GM19193 (cell line): ENCODE measurements around the gene NELFB.

Experiments
- POLR2A ChIP-seq: IDR thresholded peaks from 4 replicates; pipeline ENCODE4 v1.6.1; 2011; ENCODE audit not compliant: insufficient read depth, insufficient read length; ENCODE audit errors: extremely low read depth

NELFB gene

DNA sequence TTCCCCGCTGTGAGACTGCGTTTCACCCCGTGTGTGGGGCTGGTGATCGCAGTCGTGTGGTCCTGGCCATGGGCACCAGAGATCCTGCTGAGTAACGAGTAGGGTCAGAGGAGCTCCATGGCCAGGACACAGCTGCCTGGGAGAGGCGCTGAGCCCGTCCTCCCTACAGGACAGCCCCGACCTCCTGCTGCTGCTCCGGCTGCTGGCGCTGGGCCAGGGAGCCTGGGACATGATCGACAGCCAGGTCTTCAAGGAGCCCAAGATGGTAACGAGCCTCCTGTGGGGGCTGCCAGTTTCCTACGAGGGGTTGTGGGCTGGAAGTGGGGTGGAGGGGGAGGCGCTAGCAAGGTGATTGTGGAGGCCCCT is 11.0 kb downstream of the NELFB start:
- no peak for TF ChIP-seq POLR2A

DNA sequence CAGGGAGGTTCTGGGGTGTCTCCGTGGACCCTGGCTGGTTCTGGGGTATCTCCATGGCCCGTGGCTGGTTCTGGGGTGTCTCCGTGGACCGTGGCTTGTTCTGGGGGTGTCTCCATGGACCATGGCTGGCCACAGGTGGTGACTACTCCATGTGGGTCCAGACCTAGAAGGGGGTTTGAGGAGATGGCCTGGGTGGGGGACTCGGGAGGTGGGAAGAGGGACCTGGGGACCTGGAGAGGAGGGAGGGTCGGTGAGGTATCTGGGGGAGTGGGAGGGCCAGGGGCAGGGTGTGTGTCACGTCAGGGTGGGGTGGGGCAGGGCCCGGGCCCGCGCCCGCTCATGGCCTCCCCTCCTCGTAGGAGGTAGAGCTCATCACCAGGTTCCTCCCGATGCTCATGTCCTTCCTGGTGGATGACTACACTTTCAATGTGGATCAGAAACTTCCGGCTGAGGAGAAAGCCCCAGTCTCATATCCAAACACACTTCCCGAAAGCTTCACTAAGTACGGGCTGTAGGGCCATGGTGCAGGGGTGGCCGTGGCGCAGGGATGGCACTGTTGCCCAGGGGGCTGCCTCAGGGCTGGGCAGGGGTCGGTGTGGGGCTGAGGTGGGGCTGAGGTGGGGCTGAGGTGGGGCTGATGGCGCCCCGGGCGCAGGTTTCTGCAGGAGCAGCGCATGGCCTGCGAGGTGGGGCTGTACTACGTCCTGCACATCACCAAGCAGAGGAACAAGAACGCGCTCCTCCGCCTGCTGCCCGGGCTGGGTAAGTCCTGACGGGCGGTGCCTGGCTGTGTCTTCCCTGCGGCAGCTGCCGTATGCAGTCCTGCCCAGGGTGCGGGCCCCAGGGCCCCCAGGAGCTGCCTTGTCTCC is 11.7 kb downstream of the NELFB start:
- no peak for TF ChIP-seq POLR2A

- no peak for TF ChIP-seq POLR2A
These were observed 12.8 kb downstream of the NELFB start for GRCh38 chr9:137267933-137268355.

- TF ChIP-seq POLR2A, result no peak
These were observed 13.5 kb downstream of the NELFB start for GRCh38 chr9:137268538-137269201.

DNA sequence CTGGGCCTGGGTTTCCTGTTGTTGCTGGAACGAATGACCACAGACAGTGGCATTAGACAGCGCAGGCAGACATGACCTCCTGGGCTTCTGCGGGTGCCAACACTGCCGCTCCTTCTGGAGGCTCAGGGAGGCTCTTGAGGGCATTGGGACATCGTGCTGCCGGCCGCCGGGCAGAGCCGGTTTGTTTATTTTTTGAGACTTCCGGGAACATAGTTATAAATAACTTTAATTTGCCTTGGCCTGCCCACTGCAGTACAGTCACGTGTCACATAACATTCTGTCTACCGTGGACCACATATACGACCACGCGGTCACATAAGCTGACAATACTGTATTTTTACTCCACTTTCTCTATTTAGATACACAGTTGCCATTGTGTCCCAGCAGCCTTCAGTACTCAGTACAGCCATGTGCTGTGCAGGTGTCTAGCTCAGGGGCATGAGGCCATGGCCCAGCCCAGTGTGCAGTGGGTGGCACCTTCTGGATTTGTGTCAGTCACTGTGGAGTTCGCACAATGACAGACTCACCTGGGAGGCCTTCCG is 14.2 kb downstream of the NELFB start:
- TF ChIP-seq POLR2A, result no peak

GRCh38 chr9:137270929-137271695 is 16.0 kb downstream of the NELFB start:
- TF ChIP-seq POLR2A, result no peak

DNA sequence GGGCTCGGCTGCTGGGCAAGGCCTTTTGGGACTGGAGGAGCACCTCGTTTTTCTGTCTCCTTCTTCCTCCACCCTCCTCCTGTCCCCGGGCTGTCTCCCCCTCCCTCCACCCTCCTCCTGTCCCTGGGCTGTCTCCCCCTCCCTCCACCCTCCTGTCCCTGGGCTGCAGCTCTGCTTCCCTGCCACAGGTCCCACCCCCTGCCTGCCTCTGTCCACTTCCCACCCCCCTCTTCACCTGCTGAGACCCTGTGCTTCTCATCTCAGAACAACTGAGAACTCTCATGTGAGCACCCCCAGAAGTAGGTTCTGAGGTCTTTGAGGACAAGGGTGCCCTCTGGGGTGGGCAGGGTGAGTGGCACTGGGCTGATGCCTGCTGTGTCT is 16.6 kb downstream of the NELFB start:
- TF ChIP-seq POLR2A, result no peak

GRCh38 chr9:137272241-137273094 is 17.3 kb downstream of the NELFB start:
- TF ChIP-seq POLR2A, result no peak

DNA sequence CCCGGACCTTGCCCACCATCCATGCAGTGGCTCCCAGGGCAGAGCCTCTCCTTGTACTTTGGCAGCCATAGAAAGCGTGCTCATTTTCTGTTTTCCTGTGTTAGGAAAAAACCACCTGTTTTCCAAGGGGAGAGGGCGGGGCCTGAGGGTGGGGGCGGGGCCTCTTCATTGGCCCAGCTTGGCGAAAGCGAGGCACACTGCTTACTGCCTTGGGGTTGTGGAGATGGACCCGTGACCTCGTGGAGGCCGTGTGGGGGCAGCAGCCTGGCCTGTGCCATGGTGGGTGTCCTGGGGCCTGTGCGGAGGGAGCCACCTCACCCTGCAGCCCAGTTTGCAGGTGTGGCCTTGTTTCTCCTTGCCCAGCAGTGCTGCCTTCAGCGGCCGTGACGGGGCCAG is 18.0 kb downstream of the NELFB start:
- no peak for TF ChIP-seq POLR2A

DNA sequence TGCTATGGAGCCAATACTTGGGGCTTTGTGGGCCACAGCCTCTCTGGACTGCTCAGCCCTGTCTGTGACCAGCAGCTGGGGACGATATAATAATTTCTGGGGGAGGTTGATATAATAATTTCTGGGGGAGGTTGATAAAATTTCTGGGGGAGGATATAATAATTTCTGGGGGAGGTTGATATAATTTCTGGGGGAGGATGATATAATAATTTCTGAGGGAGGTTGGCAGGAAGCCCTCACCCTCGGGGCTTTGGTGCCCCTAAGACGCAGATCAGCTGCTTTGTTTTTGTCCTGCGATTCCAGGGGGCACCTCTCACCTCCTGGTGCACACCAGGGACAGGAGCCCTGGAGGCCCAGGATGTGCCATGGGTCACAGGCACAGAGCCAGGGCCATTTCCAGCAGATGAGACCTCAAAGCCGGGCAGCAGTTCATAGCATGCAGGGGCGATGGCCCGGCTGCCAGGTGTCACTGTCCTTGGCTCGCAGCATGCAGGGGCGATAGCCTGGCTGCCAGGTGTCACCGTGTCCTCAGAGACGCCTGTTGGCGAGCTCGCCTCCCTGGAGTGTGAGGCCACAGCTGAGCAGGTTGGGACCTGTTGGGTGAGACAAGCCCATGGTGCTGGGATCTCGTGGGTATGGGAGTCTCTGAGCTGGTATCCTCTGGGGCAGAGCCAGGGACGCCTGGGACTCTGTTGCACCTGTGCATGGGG is 18.6 kb downstream of the NELFB start:
- TF ChIP-seq POLR2A, result no peak

DNA sequence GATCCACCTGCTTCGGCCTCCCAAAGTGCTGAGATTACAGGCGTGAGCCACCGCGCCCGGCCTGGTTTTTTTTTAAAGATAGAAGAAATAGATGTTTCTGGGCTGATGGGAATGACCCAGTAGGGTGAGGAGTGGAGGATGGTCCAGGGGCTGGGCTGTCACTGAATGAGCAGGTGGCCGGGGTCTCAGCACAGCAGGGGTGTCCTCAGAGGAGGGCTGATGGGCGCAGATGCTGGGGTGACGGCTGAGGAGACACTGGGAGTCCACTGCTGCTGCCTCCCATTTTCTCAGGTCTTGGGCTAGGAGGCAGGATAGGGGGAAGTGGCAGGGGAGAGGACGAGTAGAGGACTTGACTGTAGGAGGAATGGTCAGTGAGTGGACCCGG is 20.1 kb downstream of the NELFB start:
- no peak for TF ChIP-seq POLR2A

DNA sequence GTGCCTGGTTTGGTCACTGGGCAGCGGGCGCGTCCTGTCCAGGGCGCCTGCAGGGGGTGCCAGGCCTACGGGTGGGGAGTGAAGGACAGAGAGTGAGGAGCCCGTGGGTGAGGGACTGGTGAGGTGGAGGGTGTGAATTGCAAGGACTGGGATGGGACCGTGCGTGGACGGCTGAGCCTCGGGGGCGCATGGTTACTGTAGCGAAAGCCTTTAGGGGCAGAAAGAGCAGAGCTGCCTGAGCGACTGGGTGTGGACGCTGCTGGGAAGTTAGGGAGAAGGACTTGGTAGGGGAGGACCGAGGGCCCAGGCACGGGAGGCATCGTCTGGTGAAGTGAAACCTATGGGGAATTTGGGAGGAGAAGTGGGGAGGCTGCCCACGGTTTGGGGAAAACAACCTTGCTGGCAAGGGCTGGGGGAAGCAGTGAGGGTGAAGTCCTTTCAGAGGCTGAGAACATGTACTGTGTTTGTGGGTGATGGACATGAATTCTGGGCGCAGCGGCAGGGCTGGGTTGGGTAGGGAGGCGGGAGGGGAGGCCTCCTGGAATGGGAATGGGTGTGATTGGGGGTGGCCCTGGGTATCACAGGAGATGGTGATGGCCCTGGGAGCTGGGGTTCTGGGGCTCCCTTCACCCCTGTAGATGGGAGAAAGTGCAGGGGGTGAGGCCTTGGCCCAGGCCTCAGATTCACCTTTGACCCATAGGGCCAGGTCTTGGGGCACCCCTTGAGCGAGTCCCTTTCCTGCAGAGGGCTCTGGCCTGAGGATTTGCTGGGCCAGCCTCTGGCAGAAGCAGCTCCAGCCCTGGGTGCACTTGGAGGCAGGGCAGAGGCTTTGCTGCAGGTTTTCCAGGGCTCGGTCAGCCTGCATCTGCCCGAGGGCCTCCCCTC is 20.7 kb downstream of the NELFB start:
- TF ChIP-seq POLR2A, result no peak
